Measurements from ENCODE around the gene PHLDA3.

- TF ChIP-seq CTCF (IDR thresholded peaks at IDR 0.05; ENCODE audit: low read length), result no peak
- TF ChIP-seq EZH2phosphoT487 (IDR thresholded peaks at IDR 0.05; ENCODE audit: low read length), result no peak
Observed at GRCh38 chr1:201511941-201512539, 43.1 kb upstream of the PHLDA3 start.

Data from MM.1S (cell line).